ENCODE results near the gene NELFA. TPM values are rescaled to one million over a fixed set of nuclear protein-coding genes. Genes with fewer than 3 reads are reported as not detected.

Gene NELFA
- total and polyA plus RNA-seq, 10 of the 15 experiments (the other 5 are each of a cell fraction or from before 2014, with no cell fraction given): 0.39 to 38.6 (median 16.7) TPM

- no peak for TF ChIP-seq ZBTB40 (IDR thresholded peaks at IDR 0.05; ENCODE audit: borderline replicate concordance)
- TF ChIP-seq FOS (IDR thresholded peaks at IDR 0.05; ENCODE audit: borderline replicate concordance, extremely low read depth, insufficient read length): no peak
- TF ChIP-seq BHLHE40 (IDR thresholded peaks at IDR 0.05; ENCODE audit: borderline replicate concordance in 1 of 2, low read depth in 2 of 2, low read length in 1 of 2): no peak
- no peak for TF ChIP-seq NR2C1 (IDR thresholded peaks at IDR 0.05)
- TF ChIP-seq REST (IDR thresholded peaks at IDR 0.05; ENCODE audit: low read depth, low read length): no peak
- TF ChIP-seq DPF2 (IDR thresholded peaks at IDR 0.05): no peak
- TF ChIP-seq MEF2A (IDR thresholded peaks at IDR 0.05; ENCODE audit: insufficient read depth, low read depth, low read length): no peak
- TF ChIP-seq NR2F1 (conservative IDR thresholded peaks at IDR 0.05): no peak
- TF ChIP-seq BMI1 (IDR thresholded peaks at IDR 0.05; ENCODE audit: borderline replicate concordance): no peak
- no peak for TF ChIP-seq RFX5 (IDR thresholded peaks at IDR 0.05; ENCODE audit: low read depth, low read length)
- no peak for TF ChIP-seq PRDM15 (CRISPR knock-in tag; IDR thresholded peaks at IDR 0.05)
- FAIRE-seq (no peak), DNase-seq (ENCODE audit: low read depth, low spot score) (no peak), ATAC-seq (no peak)
- ChIA-PET CTCF (no interaction called here), POLR2A (no interaction called here), SMC1A (ENCODE audit: uncharacterized antibody, unreplicated experiment) (no interaction called here), RAD21 (ENCODE audit: unreplicated experiment) (no interaction called here)
- BruUV-seq (replicated peaks): no TSS peak
- Histone ChIP-seq H4K20me1 (ENCODE audit: control insufficient read depth, insufficient read depth) (no peaks in the 10 kb centered on the region), H3K27ac (ENCODE audit: control insufficient read depth, insufficient read depth) (no peak overlapping the region), H3K9me3 (replicated peaks; ENCODE audit: control insufficient read depth, insufficient read depth, low read length) (no peaks in the 10 kb centered on the region), H3K4me1 (ENCODE audit: control insufficient read depth, insufficient read depth, low read length) (no peaks in the 10 kb centered on the region), H3K4me2 (ENCODE audit: control insufficient read depth, insufficient read depth) (no peak overlapping the region), H2AFZ (ENCODE audit: control insufficient read depth, low read depth, low read length) (no peak overlapping the region), H3K9ac (ENCODE audit: control insufficient read depth, insufficient read depth, low read length) (no peak overlapping the region), H3K4me3 (no peak overlapping the region), H3K79me2 (ENCODE audit: control insufficient read depth, insufficient read depth, low read length) (no peaks in the 10 kb centered on the region; the same call in none of the 2 replicates), H3K36me3 (ENCODE audit: control insufficient read depth in 2 of 2, insufficient read depth in 2 of 2, low read length in 1 of 2) (peaks cover 8 to 45% of the 10 kb centered on the region in 2 experiments; a peak in 3 of 4 replicates), H3K27me3 (replicated peaks in 1 of 2; ENCODE audit: control insufficient read depth in 2 of 2, insufficient read depth in 2 of 2, low read length in 1 of 2) (no peaks in the 10 kb centered on the region)
- intact Hi-C loops (cut with micrococcal nuclease; ENCODE audit: unreplicated experiment) (no loop called here), in situ Hi-C loops (cut with MboI) (no loop called here)
- WGBS (ENCODE audit: insufficient coverage, insufficient replicate concordance, low lambda C conversion rate, missing lambda C conversion rate): 90% methylated on average over 33 of the region's 33 CpGs
Observed at GRCh38 chr4:1989533-1990347, 19.0 kb downstream of the NELFA start.

All from GM12878 (cell line).